HepG2 (cell line): ENCODE measurements around the gene SNN. TPM values are rescaled to one million over a fixed set of nuclear protein-coding genes. Genes with fewer than 3 reads are reported as not detected.

Source experiments
- CCDC6 ChIP-seq: sonication (generic); formaldehyde crosslinking; IDR thresholded peaks from 2 replicates; pipeline ENCODE4 v1.8.1; 2022; ENCODE audit warnings: mild to moderate bottlenecking, missing genetic modification reagents, moderate library complexity
- CEBPZ ChIP-seq: IDR thresholded peaks from 2 replicates; pipeline ENCODE4 v1.6.1; 2012; ENCODE audit warnings: low read length, improper control_type of control experiment
- ERF ChIP-seq: IDR thresholded peaks from 2 replicates; pipeline ENCODE4 v1.6.1; 2018; ENCODE audit warnings: missing biosample characterization, missing genetic modification reagents
- ETV5 ChIP-seq: IDR thresholded peaks from 2 replicates; pipeline ENCODE4 v1.6.1; 2018; ENCODE audit warnings: missing biosample characterization, missing genetic modification reagents, inconsistent platforms, borderline replicate concordance
- GZF1 ChIP-seq: sonication (generic); formaldehyde crosslinking; IDR thresholded peaks from 2 replicates; pipeline ENCODE4 v1.5.1; 2020; ENCODE audit warnings: mild to moderate bottlenecking, missing genetic modification reagents
- HMG20A ChIP-seq: IDR thresholded peaks from 2 replicates; pipeline ENCODE4 v1.6.1; 2016; ENCODE audit warnings: borderline replicate concordance
- KMT2B ChIP-seq: IDR thresholded peaks from 2 replicates; pipeline ENCODE4 v1.6.1; 2016; ENCODE audit warnings: missing genetic modification reagents, missing compliant biosample characterization
- NFYC ChIP-seq: IDR thresholded peaks from 2 replicates; pipeline ENCODE4 v1.6.1; 2016; ENCODE audit warnings: missing genetic modification reagents, missing compliant biosample characterization
- RBAK ChIP-seq: sonication (generic); formaldehyde crosslinking; IDR thresholded peaks from 2 replicates; pipeline ENCODE4 v1.5.1; 2020; ENCODE audit warnings: mild to moderate bottlenecking, missing genetic modification reagents
- SIN3B ChIP-seq: fragments of 150-350 bp; IDR thresholded peaks from 2 replicates; pipeline ENCODE4 v1.6.1; 2014; ENCODE audit warnings: low read length
- TERF1 ChIP-seq: sonication (generic); formaldehyde crosslinking; IDR thresholded peaks from 2 replicates; pipeline ENCODE4 v1.8.0; 2022; ENCODE audit warnings: mild to moderate bottlenecking, missing genetic modification reagents, moderate library complexity
- ZNF101 ChIP-seq: sonication (generic); formaldehyde crosslinking; IDR thresholded peaks from 2 replicates; pipeline ENCODE4 v1.4.0; 2020; ENCODE audit warnings: mild to moderate bottlenecking, low read depth, missing genetic modification reagents, borderline replicate concordance
- ZNF3 ChIP-seq: IDR thresholded peaks from 2 replicates; pipeline ENCODE4 v1.7.0; 2017; ENCODE audit warnings: inconsistent platforms
- ZNF512B ChIP-seq: sonication (generic); formaldehyde crosslinking; IDR thresholded peaks from 2 replicates; pipeline ENCODE4 v1.5.1; 2020; ENCODE audit warnings: missing genetic modification reagents, mild to moderate bottlenecking, borderline replicate concordance
- ZNF567 ChIP-seq: sonication (generic); formaldehyde crosslinking; IDR thresholded peaks from 2 replicates; pipeline ENCODE4 v1.8.1; 2023; ENCODE audit warnings: mild to moderate bottlenecking, missing genetic modification reagents, borderline replicate concordance
- ZNF710 ChIP-seq: sonication (generic); formaldehyde crosslinking; IDR thresholded peaks from 2 replicates; pipeline ENCODE4 v1.5.0; 2020; ENCODE audit warnings: mild to moderate bottlenecking, missing genetic modification reagents, borderline replicate concordance
- polyA plus RNA-seq, 8 experiments: library from polyadenylated mRNA; depleted of rRNA in 3 of 8; stranded (reverse) in 7 of 8; unstranded in 1 of 8; fragments of >200 nt; fragmentation: Illumina TruSeq in 4 of 8; extraction: Trizol in 4 of 8; gene quantifications; 2 replicates each; pipeline versions ENCODE4 v1.2.1 to v1.2.3, GENCODE V29; 2011 to 2016; ENCODE audit warnings: low read depth in 4 of 8, missing spikeins in 1 of 8, mixed read lengths in 1 of 8; ENCODE audit not compliant: insufficient read depth in 1 of 8
- total RNA-seq, 5 experiments: library from RNA; depleted of rRNA; stranded (reverse); fragments of >200 nt; fragmentation: Illumina TruSeq; extraction: Trizol; gene quantifications; 2 replicates each; pipeline ENCODE4 v1.2.3, GENCODE V29; 2016; ENCODE audit warnings: low read depth in 1 of 5
- TF ChIP-seq, protein P1 (sequence below): sonication (generic); formaldehyde crosslinking; IDR thresholded peaks from 2 replicates; pipeline ENCODE4 v1.8.1; 2023; ENCODE audit warnings: mild to moderate bottlenecking, moderate library complexity, missing genetic modification reagents
- TF ChIP-seq, protein P2 (sequence below): sonication (generic); formaldehyde crosslinking; IDR thresholded peaks from 2 replicates; pipeline ENCODE4 v1.4.0; 2020; ENCODE audit warnings: missing genetic modification reagents, low read depth, mild to moderate bottlenecking, borderline replicate concordance

Gene SNN
- total and polyA plus RNA-seq, 2 of the 13 experiments (the other 11 are each of a cell fraction or from before 2014, with no cell fraction given) = 5.2 to 8.4 TPM

- TF ChIP-seq RBAK (0 out of 2 replicates have a peak, but pooled peaks have one; percentile 16), ZNF3 (CRISPR knock-in tag) (no peak), HMG20A (no peak), SIN3B (no peak), TERF1 (CRISPR knock-in tag) (no peak), CCDC6 (CRISPR knock-in tag) (no peak), GZF1 (CRISPR knock-in tag) (peak; percentile 59; the same call in 1 of the 2 replicates), NFYC (no peak), ETV5 (CRISPR knock-in tag) (0 out of 2 replicates have a peak, but pooled peaks have one; percentile 10), ZNF101 (no peak), ERF (CRISPR knock-in tag) (no peak), CEBPZ (no peak), ZNF512B (peak; percentile 80), ZNF567 (CRISPR knock-in tag) (no peak), ZNF710 (no peak; the same call in 1 of the 2 replicates), KMT2B (no peak)
- TF ChIP-seq, protein P1, sequence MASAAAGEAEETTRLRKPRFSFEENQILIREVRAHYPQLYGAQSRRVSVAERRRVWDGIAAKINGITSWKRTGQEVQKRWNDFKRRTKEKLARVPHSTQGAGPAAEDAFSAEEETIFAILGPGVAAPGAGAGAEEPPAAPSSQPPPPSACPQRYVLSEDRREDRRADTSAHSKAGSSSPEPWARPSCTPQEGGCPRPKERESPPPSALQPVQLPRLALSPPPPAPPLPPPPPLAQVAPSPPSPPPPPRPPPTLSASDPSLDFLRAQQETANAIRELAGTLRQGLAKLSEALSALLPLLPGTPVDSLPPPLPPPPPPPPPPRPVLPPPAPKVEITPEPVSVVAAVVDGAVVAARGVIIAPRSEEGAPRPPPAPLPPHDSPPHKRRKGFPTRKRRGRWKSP (CRISPR knock-in tag) = no peak
- TF ChIP-seq, protein P2, sequence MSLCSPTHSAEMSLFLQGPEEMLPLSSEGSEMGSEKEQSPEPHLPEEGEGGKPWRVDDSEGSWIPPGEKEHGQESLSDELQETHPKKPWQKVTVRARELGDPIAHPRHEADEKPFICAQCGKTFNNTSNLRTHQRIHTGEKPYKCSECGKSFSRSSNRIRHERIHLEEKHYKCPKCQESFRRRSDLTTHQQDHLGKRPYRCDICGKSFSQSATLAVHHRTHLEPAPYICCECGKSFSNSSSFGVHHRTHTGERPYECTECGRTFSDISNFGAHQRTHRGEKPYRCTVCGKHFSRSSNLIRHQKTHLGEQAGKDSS (CRISPR knock-in tag) = no peak
Observed at GRCh38 chr16:11621920-11622651, 46.2 kb upstream of the SNN start (continued).
